Hepatocyte (in vitro differentiated cells): ENCODE results near the gene SOX8.

Experiments
- CTCF ChIP-seq: fragments of 200-600 bp; sonication (generic); IDR thresholded peaks from 2 replicates; pipeline ENCODE4 v1.5.1; 2016; ENCODE audit warnings: antibody characterized with exemption, mild to moderate bottlenecking; ENCODE audit not compliant: poor library complexity
- EZH2 ChIP-seq: fragments of 200-600 bp; sonication (generic); IDR thresholded peaks from 2 replicates; pipeline ENCODE4 v1.6.1; 2016; ENCODE audit warnings: antibody characterized with exemption, mild to moderate bottlenecking, borderline replicate concordance
- EZH2phosphoT487 ChIP-seq: fragments of 200-600 bp; sonication (generic); IDR thresholded peaks from one replicate; pipeline ENCODE4 v1.6.1; 2018; ENCODE audit warnings: antibody characterized with exemption, mild to moderate bottlenecking, low read depth, moderate library complexity; ENCODE audit not compliant: unreplicated experiment, severe bottlenecking

- TF ChIP-seq CTCF (no peak), EZH2phosphoT487 (no peak), EZH2 (no peak)
These were observed 2.6 kb downstream of the SOX8 start for GRCh38 chr16:984121-984694.
